WTC11 (cell line): ENCODE results near the gene FRS3. TPM values are rescaled to one million over a fixed set of nuclear protein-coding genes. Genes with fewer than 3 reads are reported as not detected.
A peak's percentile ranks its signal among the peaks of the same experiment; 100 is the strongest.

Experiments used
- ATAC-seq: fragments of 200-7000 bp; cut with Tn5 transposase; 2 replicates; pipeline ENCODE4 v1.10.0; 2021; ENCODE audit warnings: mild to moderate bottlenecking, moderate library complexity
- CTCF ChIA-PET: fragments of 300-600 bp; sonication (Branson Sonifier 250); formaldehyde crosslinking; loops from one replicate; lab custom pipeline; 2021; ENCODE audit warnings: antibody characterized with exemption; lab: Charles Lee
- POLR2A ChIA-PET: fragments of 350-600 bp; sonication (Branson Sonifier 250); formaldehyde crosslinking; loops from one replicate; lab custom pipeline; 2021; ENCODE audit warnings: antibody characterized with exemption; lab: Charles Lee
- DNase-seq: peaks from one replicate; pipeline ENCODE4 v3.0.0; 2021; ENCODE audit warnings: low spot score
- H3K27ac Mint-ChIP-seq: 2 replicates; pipeline ENCODE4 v1.8.0; 2021; ENCODE audit warnings: mixed read lengths
- H3K27me3 Mint-ChIP-seq: 2 replicates; pipeline ENCODE4 v1.8.0; 2021; ENCODE audit warnings: low read depth, mild to moderate bottlenecking, moderate library complexity, mixed read lengths
- H3K36me3 Mint-ChIP-seq: 2 replicates; pipeline ENCODE4 v1.8.0; 2021; ENCODE audit warnings: mixed read lengths
- H3K4me1 Mint-ChIP-seq: 2 replicates; pipeline ENCODE4 v1.8.0; 2022; ENCODE audit warnings: mixed read lengths
- H3K4me3 Mint-ChIP-seq: 2 replicates; pipeline ENCODE4 v1.8.0; 2021; ENCODE audit warnings: mild to moderate bottlenecking, moderate library complexity, mixed read lengths
- H3K9me3 Mint-ChIP-seq: 2 replicates; pipeline ENCODE4 v1.8.0; 2021; ENCODE audit warnings: mixed read lengths
- CBFB ChIP-seq: sonication (generic); formaldehyde crosslinking; IDR thresholded peaks from 2 replicates; pipeline ENCODE4 v1.8.1; 2022; ENCODE audit warnings: mild to moderate bottlenecking, low read depth, missing genetic modification reagents
- EMX1 ChIP-seq: fragments of 250-450 bp; sonication (Bioruptor Pico); IDR thresholded peaks from 2 replicates; pipeline ENCODE4 v1.8.0; 2021; ENCODE audit warnings: mild to moderate bottlenecking
- ESRRA ChIP-seq: sonication (generic); formaldehyde crosslinking; IDR thresholded peaks from 2 replicates; pipeline ENCODE4 v1.8.1; 2022; ENCODE audit warnings: mild to moderate bottlenecking, missing genetic modification reagents, borderline replicate concordance
- ETV6 ChIP-seq: sonication (generic); formaldehyde crosslinking; IDR thresholded peaks from 2 replicates; pipeline ENCODE4 v1.8.1; 2022; ENCODE audit warnings: mild to moderate bottlenecking, missing genetic modification reagents
- FOXP1 ChIP-seq: sonication (generic); formaldehyde crosslinking; IDR thresholded peaks from 2 replicates; pipeline ENCODE4 v1.8.0; 2022; ENCODE audit warnings: missing genetic modification reagents, mild to moderate bottlenecking, moderate library complexity, borderline replicate concordance
- GABPB1 ChIP-seq: sonication (generic); formaldehyde crosslinking; IDR thresholded peaks from 2 replicates; pipeline ENCODE4 v1.8.1; 2023; ENCODE audit warnings: mild to moderate bottlenecking, missing genetic modification reagents
- MYBL2 ChIP-seq: sonication (generic); formaldehyde crosslinking; IDR thresholded peaks from 2 replicates; pipeline ENCODE4 v1.8.1; 2023; ENCODE audit warnings: mild to moderate bottlenecking, moderate library complexity, missing genetic modification reagents
- NFE2L1 ChIP-seq: sonication (generic); formaldehyde crosslinking; IDR thresholded peaks from 2 replicates; pipeline ENCODE4 v1.8.1; 2023; ENCODE audit warnings: missing genetic modification reagents
- NFYB ChIP-seq: sonication (generic); formaldehyde crosslinking; conservative IDR thresholded peaks from 2 replicates; pipeline ENCODE4 v1.8.0; 2022; ENCODE audit warnings: low read depth, missing genetic modification reagents
- ZNF416 ChIP-seq: fragments of 250-450 bp; sonication (Bioruptor Pico); IDR thresholded peaks from 2 replicates; pipeline ENCODE4 v1.9.0; 2021; ENCODE audit warnings: mild to moderate bottlenecking, inconsistent platforms
- total RNA-seq: library from RNA; stranded (reverse); gene quantifications from 3 replicates; pipeline ENCODE4 v1.2.3, GENCODE V29; 2021
- TF ChIP-seq, protein P1 (sequence below): sonication (generic); formaldehyde crosslinking; IDR thresholded peaks from 2 replicates; pipeline ENCODE4 v1.8.0; 2023; ENCODE audit warnings: missing genetic modification reagents, mild to moderate bottlenecking, borderline replicate concordance
- TF ChIP-seq, protein P2 (sequence below): sonication (generic); formaldehyde crosslinking; IDR thresholded peaks from 2 replicates; pipeline ENCODE4 v1.8.1; 2023; ENCODE audit warnings: mild to moderate bottlenecking, moderate library complexity, missing genetic modification reagents
- TF ChIP-seq, protein P3 (sequence below): sonication (generic); formaldehyde crosslinking; IDR thresholded peaks from 2 replicates; pipeline ENCODE4 v1.8.1; 2023; ENCODE audit warnings: mild to moderate bottlenecking, missing genetic modification reagents
- TF ChIP-seq, protein P4 (sequence below): sonication (generic); formaldehyde crosslinking; IDR thresholded peaks from 2 replicates; pipeline ENCODE4 v1.8.0; 2022; ENCODE audit warnings: mild to moderate bottlenecking, missing genetic modification reagents
- TF ChIP-seq, protein P5 (sequence below): sonication (generic); formaldehyde crosslinking; IDR thresholded peaks from 2 replicates; pipeline ENCODE4 v1.8.1; 2022; ENCODE audit warnings: mild to moderate bottlenecking, missing genetic modification reagents, moderate library complexity, borderline replicate concordance
- TF ChIP-seq, protein P6 (sequence below): sonication (generic); formaldehyde crosslinking; IDR thresholded peaks from 2 replicates; pipeline ENCODE4 v1.8.1; 2022; ENCODE audit warnings: low read depth, mild to moderate bottlenecking, moderate library complexity, missing genetic modification reagents, borderline replicate concordance
- TF ChIP-seq, protein P7 (sequence below): sonication (generic); formaldehyde crosslinking; IDR thresholded peaks from 2 replicates; pipeline ENCODE4 v1.8.0; 2022; ENCODE audit warnings: mild to moderate bottlenecking, missing genetic modification reagents
- TF ChIP-seq, protein P8 (sequence below): fragments of 250-450 bp; sonication (Bioruptor Pico); IDR thresholded peaks from 2 replicates; pipeline ENCODE4 v1.8.0; 2021; ENCODE audit warnings: mild to moderate bottlenecking
- TF ChIP-seq, protein P9 (sequence below): sonication (generic); formaldehyde crosslinking; IDR thresholded peaks from 2 replicates; pipeline ENCODE4 v1.8.1; 2022; ENCODE audit warnings: mild to moderate bottlenecking, moderate library complexity, missing genetic modification reagents

Gene FRS3
- total RNA-seq, 1 experiment from 2014 or later: 7.8 TPM

DNA sequence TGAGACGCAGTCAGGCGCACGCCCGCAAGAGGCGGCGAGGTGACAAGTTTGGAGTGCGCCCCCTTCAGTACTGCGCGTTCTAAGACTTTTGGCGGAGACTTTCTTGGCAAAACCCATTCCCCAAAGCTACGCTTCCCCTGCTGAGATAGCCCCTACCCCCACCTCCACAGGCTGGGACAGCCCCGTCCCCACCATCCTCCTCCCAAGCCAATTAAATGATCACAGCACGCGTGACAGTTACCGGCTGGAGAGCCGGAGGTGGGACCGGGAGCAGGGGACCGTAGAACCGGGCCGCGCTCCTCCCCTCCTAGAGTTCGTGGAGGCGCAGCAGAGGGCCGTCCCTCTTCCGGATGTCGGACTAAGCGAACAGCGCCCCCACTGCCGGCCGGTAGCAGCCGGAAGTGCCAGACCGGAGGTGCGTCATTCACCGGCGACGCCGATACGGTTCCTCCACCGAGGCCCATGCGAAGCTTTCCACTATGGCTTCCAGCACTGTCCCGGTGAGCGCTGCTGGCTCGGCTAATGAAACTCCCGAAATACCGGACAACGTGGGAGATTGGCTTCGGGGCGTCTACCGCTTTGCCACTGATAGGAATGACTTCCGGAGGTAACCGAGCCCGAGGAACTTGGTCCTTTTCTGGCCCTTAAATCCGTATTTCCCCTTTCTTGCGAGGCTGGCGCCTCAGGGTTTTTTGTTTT lies 7.7 kb upstream of the FRS3 start, which contains the start of gene TOMM6:
Gene TOMM6 (plus strand): TSS at position 476 of the 699 bp plus-strand sequence. CDS start 4 bp downstream, at position 480.
- ATAC-seq: peak; percentile 74
- CTCF ChIA-PET: interaction anchor here (0.6 to 4.7 kb wide), 69 partner anchors 9 to 776 kb away, joined by 3 to 71 read pairs (median 5); partner anchors contain the start of genes BYSL, C6orf132, CCND3 and MED20
- peaks cover 22% of the 10 kb centered on the region for H3K4me1 Mint-ChIP-seq
- H3K27ac Mint-ChIP-seq: peak within 1 kb of the TSS; percentile 97
- peak within 1 kb of the TSS; percentile 96 for H3K4me3 Mint-ChIP-seq
- peaks cover 38% of the 10 kb centered on the region for H3K27me3 Mint-ChIP-seq
- H3K9me3 Mint-ChIP-seq: no peaks in the 10 kb centered on the region
- peak; percentile 96 for DNase-seq
- H3K36me3 Mint-ChIP-seq: peaks cover 26% of the 10 kb centered on the region
- POLR2A ChIA-PET: interaction anchor here (0.7 to 2.0 kb wide), 8 partner anchors 53 to 262 kb away, joined by 3 to 9 read pairs (median 4); partner anchors contain the start of genes BYSL, MED20 and TAF8
- TF ChIP-seq NFYB (CRISPR knock-in tag): no peak
- TF ChIP-seq, protein P1, sequence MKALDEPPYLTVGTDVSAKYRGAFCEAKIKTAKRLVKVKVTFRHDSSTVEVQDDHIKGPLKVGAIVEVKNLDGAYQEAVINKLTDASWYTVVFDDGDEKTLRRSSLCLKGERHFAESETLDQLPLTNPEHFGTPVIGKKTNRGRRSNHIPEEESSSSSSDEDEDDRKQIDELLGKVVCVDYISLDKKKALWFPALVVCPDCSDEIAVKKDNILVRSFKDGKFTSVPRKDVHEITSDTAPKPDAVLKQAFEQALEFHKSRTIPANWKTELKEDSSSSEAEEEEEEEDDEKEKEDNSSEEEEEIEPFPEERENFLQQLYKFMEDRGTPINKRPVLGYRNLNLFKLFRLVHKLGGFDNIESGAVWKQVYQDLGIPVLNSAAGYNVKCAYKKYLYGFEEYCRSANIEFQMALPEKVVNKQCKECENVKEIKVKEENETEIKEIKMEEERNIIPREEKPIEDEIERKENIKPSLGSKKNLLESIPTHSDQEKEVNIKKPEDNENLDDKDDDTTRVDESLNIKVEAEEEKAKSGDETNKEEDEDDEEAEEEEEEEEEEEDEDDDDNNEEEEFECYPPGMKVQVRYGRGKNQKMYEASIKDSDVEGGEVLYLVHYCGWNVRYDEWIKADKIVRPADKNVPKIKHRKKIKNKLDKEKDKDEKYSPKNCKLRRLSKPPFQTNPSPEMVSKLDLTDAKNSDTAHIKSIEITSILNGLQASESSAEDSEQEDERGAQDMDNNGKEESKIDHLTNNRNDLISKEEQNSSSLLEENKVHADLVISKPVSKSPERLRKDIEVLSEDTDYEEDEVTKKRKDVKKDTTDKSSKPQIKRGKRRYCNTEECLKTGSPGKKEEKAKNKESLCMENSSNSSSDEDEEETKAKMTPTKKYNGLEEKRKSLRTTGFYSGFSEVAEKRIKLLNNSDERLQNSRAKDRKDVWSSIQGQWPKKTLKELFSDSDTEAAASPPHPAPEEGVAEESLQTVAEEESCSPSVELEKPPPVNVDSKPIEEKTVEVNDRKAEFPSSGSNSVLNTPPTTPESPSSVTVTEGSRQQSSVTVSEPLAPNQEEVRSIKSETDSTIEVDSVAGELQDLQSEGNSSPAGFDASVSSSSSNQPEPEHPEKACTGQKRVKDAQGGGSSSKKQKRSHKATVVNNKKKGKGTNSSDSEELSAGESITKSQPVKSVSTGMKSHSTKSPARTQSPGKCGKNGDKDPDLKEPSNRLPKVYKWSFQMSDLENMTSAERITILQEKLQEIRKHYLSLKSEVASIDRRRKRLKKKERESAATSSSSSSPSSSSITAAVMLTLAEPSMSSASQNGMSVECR (CRISPR knock-in tag): peak; percentile 25; the same call in 1 of the 2 replicates
- TF ChIP-seq ZNF416 (CRISPR knock-in tag): no peak
- TF ChIP-seq ETV6 (CRISPR knock-in tag): 0 out of 2 replicates have a peak, but pooled peaks have one; percentile 60
- TF ChIP-seq CBFB (CRISPR knock-in tag): no peak
- TF ChIP-seq, protein P2, sequence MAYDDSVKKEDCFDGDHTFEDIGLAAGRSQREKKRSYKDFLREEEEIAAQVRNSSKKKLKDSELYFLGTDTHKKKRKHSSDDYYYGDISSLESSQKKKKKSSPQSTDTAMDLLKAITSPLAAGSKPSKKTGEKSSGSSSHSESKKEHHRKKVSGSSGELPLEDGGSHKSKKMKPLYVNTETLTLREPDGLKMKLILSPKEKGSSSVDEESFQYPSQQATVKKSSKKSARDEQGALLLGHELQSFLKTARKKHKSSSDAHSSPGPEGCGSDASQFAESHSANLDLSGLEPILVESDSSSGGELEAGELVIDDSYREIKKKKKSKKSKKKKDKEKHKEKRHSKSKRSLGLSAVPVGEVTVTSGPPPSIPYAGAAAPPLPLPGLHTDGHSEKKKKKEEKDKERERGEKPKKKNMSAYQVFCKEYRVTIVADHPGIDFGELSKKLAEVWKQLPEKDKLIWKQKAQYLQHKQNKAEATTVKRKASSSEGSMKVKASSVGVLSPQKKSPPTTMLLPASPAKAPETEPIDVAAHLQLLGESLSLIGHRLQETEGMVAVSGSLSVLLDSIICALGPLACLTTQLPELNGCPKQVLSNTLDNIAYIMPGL (CRISPR knock-in tag): peak; percentile 92
- no peak for TF ChIP-seq ESRRA
- TF ChIP-seq EMX1 (CRISPR knock-in tag): no peak
- TF ChIP-seq, protein P3, sequence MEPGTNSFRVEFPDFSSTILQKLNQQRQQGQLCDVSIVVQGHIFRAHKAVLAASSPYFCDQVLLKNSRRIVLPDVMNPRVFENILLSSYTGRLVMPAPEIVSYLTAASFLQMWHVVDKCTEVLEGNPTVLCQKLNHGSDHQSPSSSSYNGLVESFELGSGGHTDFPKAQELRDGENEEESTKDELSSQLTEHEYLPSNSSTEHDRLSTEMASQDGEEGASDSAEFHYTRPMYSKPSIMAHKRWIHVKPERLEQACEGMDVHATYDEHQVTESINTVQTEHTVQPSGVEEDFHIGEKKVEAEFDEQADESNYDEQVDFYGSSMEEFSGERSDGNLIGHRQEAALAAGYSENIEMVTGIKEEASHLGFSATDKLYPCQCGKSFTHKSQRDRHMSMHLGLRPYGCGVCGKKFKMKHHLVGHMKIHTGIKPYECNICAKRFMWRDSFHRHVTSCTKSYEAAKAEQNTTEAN (CRISPR knock-in tag): no peak
- TF ChIP-seq GABPB1 (CRISPR knock-in tag): peak; percentile 68; the same call in 1 of the 2 replicates
- TF ChIP-seq FOXP1 (CRISPR knock-in tag): peak; percentile 75
- TF ChIP-seq, protein P4, sequence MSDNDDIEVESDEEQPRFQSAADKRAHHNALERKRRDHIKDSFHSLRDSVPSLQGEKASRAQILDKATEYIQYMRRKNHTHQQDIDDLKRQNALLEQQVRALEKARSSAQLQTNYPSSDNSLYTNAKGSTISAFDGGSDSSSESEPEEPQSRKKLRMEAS (CRISPR knock-in tag): peak; percentile 81
- TF ChIP-seq, protein P5, sequence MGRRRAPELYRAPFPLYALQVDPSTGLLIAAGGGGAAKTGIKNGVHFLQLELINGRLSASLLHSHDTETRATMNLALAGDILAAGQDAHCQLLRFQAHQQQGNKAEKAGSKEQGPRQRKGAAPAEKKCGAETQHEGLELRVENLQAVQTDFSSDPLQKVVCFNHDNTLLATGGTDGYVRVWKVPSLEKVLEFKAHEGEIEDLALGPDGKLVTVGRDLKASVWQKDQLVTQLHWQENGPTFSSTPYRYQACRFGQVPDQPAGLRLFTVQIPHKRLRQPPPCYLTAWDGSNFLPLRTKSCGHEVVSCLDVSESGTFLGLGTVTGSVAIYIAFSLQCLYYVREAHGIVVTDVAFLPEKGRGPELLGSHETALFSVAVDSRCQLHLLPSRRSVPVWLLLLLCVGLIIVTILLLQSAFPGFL (CRISPR knock-in tag): 0 out of 2 replicates have a peak, but pooled peaks have one; percentile 7
- TF ChIP-seq, protein P6, sequence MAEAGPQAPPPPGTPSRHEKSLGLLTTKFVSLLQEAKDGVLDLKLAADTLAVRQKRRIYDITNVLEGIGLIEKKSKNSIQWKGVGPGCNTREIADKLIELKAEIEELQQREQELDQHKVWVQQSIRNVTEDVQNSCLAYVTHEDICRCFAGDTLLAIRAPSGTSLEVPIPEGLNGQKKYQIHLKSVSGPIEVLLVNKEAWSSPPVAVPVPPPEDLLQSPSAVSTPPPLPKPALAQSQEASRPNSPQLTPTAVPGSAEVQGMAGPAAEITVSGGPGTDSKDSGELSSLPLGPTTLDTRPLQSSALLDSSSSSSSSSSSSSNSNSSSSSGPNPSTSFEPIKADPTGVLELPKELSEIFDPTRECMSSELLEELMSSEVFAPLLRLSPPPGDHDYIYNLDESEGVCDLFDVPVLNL: no peak
- TF ChIP-seq, protein P7, sequence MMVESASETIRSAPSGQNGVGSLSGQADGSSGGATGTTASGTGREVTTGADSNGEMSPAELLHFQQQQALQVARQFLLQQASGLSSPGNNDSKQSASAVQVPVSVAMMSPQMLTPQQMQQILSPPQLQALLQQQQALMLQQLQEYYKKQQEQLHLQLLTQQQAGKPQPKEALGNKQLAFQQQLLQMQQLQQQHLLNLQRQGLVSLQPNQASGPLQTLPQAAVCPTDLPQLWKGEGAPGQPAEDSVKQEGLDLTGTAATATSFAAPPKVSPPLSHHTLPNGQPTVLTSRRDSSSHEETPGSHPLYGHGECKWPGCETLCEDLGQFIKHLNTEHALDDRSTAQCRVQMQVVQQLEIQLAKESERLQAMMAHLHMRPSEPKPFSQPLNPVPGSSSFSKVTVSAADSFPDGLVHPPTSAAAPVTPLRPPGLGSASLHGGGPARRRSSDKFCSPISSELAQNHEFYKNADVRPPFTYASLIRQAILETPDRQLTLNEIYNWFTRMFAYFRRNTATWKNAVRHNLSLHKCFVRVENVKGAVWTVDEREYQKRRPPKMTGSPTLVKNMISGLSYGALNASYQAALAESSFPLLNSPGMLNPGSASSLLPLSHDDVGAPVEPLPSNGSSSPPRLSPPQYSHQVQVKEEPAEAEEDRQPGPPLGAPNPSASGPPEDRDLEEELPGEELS (CRISPR knock-in tag): no peak
- peak; percentile 83; the same call in 1 of the 2 replicates for TF ChIP-seq MYBL2 (CRISPR knock-in tag)
- TF ChIP-seq, protein P8, sequence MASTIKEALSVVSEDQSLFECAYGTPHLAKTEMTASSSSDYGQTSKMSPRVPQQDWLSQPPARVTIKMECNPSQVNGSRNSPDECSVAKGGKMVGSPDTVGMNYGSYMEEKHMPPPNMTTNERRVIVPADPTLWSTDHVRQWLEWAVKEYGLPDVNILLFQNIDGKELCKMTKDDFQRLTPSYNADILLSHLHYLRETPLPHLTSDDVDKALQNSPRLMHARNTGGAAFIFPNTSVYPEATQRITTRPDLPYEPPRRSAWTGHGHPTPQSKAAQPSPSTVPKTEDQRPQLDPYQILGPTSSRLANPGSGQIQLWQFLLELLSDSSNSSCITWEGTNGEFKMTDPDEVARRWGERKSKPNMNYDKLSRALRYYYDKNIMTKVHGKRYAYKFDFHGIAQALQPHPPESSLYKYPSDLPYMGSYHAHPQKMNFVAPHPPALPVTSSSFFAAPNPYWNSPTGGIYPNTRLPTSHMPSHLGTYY (CRISPR knock-in tag): no peak; the same call in 1 of the 2 replicates
- TF ChIP-seq NFE2L1 (CRISPR knock-in tag): no peak
- TF ChIP-seq, protein P9, sequence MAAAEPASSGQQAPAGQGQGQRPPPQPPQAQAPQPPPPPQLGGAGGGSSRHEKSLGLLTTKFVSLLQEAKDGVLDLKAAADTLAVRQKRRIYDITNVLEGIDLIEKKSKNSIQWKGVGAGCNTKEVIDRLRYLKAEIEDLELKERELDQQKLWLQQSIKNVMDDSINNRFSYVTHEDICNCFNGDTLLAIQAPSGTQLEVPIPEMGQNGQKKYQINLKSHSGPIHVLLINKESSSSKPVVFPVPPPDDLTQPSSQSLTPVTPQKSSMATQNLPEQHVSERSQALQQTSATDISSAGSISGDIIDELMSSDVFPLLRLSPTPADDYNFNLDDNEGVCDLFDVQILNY (CRISPR knock-in tag): peak; percentile 64; the same call in 1 of the 2 replicates
